ENCODE measurements around the gene HSPH1.
"Not testable (repeated sequence)": the region's sequence is repeated elsewhere in the genome, so short reads cannot be mapped to it uniquely, and the experiment has no call there.

- not testable (repeated sequence) for TF ChIP-seq SUZ12 (IDR thresholded peaks at IDR 0.05; ENCODE audit: extremely low read depth, insufficient read depth, insufficient read length); YY1 (IDR thresholded peaks at IDR 0.05; ENCODE audit: insufficient read depth, insufficient read length)
Measured at GRCh38 chr13:31177813-31178495, 16.2 kb upstream of the HSPH1 start.

Measured in NT2/D1 (cell line).